Right renal pelvis (tissue), 4 donors: Measurements from ENCODE around the gene MYADM. TPM values are rescaled to one million over a fixed set of nuclear protein-coding genes. Genes with fewer than 3 reads are reported as not detected.
"Not testable (repeated sequence)": the region's sequence is repeated elsewhere in the genome, so short reads cannot be mapped to it uniquely, and the experiment has no call there.

Source experiments
- DNase-seq, 4 donors: peaks; one replicate each; pipeline ENCODE4 v3.0.0-alpha.2; 2013; ENCODE audit warnings: low read depth in 4 of 4, low spot score in 3 of 4, missing footprints in 1 of 4
- polyA plus RNA-seq, 4 donors: library from polyadenylated mRNA; unstranded; fragments of 120-200 nt; gene quantifications; one replicate each; pipeline ENCODE4 v1.2.1, GENCODE V29; 2013; ENCODE audit not compliant: insufficient read length in 4 of 4

The MYADM gene
- polyA plus RNA-seq, 4 donors, result 71.2 to 79.5 (median 79.5) TPM

GRCh38 chr19:53868091-53868891 is 608 bp downstream of the MYADM start:
- no peak for DNase-seq

- peak; percentile 74 to 80 (median 76) for DNase-seq
These were observed 1.5 kb downstream of the MYADM start for GRCh38 chr19:53868892-53869804.

- not testable (repeated sequence) for DNase-seq
These were observed 2.3 kb downstream of the MYADM start for GRCh38 chr19:53869805-53870484.

GRCh38 chr19:53870485-53870844 is 2.8 kb downstream of the MYADM start:
- no peak for DNase-seq

GRCh38 chr19:53871454-53871853 is 3.8 kb downstream of the MYADM start:
- DNase-seq, result no peak

GRCh38 chr19:53872762-53873161 is 5.1 kb downstream of the MYADM start:
- DNase-seq, result no peak

- no peak for DNase-seq
These were observed 6.3 kb downstream of the MYADM start for GRCh38 chr19:53873773-53874605.

- no peak for DNase-seq
These were observed 6.9 kb downstream of the MYADM start for GRCh38 chr19:53874606-53874990.

GRCh38 chr19:53875602-53876325 is 8.1 kb downstream of the MYADM start:
- DNase-seq, result no peak

- no peak for DNase-seq
These were observed 9.1 kb downstream of the MYADM start for GRCh38 chr19:53876651-53877224.

GRCh38 chr19:53877361-53877766 is 9.7 kb downstream of the MYADM start:
- no peak for DNase-seq

- DNase-seq, result no peak
These were observed 11.1 kb downstream of the MYADM start for GRCh38 chr19:53878776-53879139.

GRCh38 chr19:53879140-53880081 is 11.7 kb downstream of the MYADM start:
- DNase-seq, result peak; percentile 93 to 96 (median 94)

GRCh38 chr19:53880711-53881481 is 13.2 kb downstream of the MYADM start:
- no peak for DNase-seq

GRCh38 chr19:53881482-53882390 is 14.1 kb downstream of the MYADM start, which contains the start of gene PRKCG:
TSS of gene PRKCG (plus strand) at chr19:53882197. CDS start at chr19:53882495, 298 bp downstream.
- no peak for DNase-seq

- no peak for DNase-seq
These were observed 14.8 kb downstream of the MYADM start for GRCh38 chr19:53882391-53883050.
